ENCODE data around the gene TBXAS1. TPM values are rescaled to one million over a fixed set of nuclear protein-coding genes. Genes with fewer than 3 reads are reported as not detected.

TBXAS1 gene
- total and polyA plus RNA-seq, 4 donors: 5.5 to 24.5 (median 16.9) TPM

DNA sequence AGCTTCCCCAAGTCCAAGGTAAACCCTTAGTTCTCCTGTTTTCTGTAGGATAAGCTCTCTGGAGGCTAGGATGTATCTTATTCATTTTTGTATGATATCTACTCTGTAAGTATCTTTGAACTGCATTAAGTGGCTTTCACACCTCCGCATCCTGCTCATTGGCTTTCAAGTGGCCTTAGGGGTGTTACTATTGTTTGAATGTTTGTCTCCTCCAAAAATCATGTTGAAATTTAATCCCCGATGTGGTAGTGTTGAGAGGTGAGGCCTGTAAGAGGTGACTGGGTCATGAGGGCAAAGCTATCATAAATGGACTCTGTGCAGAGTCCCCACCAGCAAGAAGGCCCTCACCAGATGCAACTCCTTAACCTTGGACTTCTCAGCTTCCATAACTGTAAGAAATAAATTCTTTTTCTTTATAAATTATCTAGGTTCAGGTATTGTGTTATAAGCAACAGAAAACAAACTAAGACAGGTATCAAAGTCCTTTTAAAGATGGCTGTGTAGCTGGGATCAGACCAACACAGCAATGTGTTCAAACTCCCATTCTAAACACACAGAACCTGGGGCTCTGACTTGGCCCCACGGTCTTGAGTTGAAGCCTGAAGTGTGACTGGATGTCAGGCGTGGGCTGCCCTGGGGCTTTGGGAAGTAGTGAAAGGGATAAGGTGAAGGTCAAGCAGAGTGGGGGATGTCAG, 25.9 kb downstream of the TBXAS1 start:
- Histone ChIP-seq H3K4me3 (ENCODE audit: low read length in 2 of 2) (no peak overlapping the region), H3K4me1 (ENCODE audit: control insufficient read depth in 1 of 2, insufficient read depth in 2 of 2, low read length in 2 of 2) (no peaks in the 10 kb centered on the region), H3K27me3 (ENCODE audit: control insufficient read depth in 1 of 2, insufficient read depth in 2 of 2, low read length in 1 of 2) (no peaks in the 10 kb centered on the region), H3K9me3 (ENCODE audit: control insufficient read depth, low read length) (no peaks in the 10 kb centered on the region), H3K27ac (ENCODE audit: low read depth in 1 of 2, low read length in 2 of 2) (no peak overlapping the region), H3K36me3 (ENCODE audit: control insufficient read depth in 1 of 2, insufficient read depth in 2 of 2, low read length in 1 of 2) (no peaks in the 10 kb centered on the region)
- WGBS, 2 donors: 90 to 92% methylated on average over 4 of the region's 4 CpGs
- DNase-seq (no peak), ATAC-seq (ENCODE audit: low FRiP score) (no peak)
- intact Hi-C loops (cut with DNase I): no loop called here

GRCh38 chr7:139855498-139856270, 26.6 kb downstream of the TBXAS1 start:
- intact Hi-C loops (cut with DNase I): no loop called here
- DNase-seq (no peak), ATAC-seq (ENCODE audit: low FRiP score) (peak; percentile 68)
- WGBS, 2 donors: 81 to 84% methylated on average over 9 of the region's 9 CpGs
- Histone ChIP-seq H3K27ac (ENCODE audit: low read depth in 1 of 2, low read length in 2 of 2) (no peak overlapping the region), H3K4me3 (ENCODE audit: low read length in 2 of 2) (no peak overlapping the region), H3K36me3 (ENCODE audit: control insufficient read depth in 1 of 2, insufficient read depth in 2 of 2, low read length in 1 of 2) (no peaks in the 10 kb centered on the region), H3K9me3 (ENCODE audit: control insufficient read depth, low read length) (no peaks in the 10 kb centered on the region), H3K4me1 (ENCODE audit: control insufficient read depth in 1 of 2, insufficient read depth in 2 of 2, low read length in 2 of 2) (no peaks in the 10 kb centered on the region), H3K27me3 (ENCODE audit: control insufficient read depth in 1 of 2, insufficient read depth in 2 of 2, low read length in 1 of 2) (no peaks in the 10 kb centered on the region)

DNA sequence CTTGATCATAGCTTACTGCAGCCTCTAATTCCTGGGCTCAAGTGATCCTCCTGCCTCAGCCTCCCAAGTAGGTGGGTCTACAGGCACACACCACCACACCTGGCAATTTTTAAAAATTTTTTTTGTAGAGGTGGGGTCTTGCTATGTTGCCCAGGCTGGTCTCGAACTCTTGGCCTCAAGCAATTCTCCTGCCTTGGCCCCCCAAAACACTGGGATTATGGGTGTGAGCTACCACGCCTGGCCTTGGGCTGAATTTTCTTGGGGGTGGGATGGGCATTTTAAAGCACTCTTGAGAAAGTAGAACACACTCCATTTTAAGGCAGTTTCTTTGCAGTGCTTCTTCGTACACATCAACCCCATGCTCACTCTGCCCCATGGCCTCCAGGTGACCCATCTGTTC, 28.7 kb downstream of the TBXAS1 start:
- no peak for DNase-seq
- ATAC-seq (ENCODE audit: low FRiP score): no peak
- 96 to 100% methylated on average over 3 of the region's 3 CpGs for WGBS, 2 donors
- no peaks in the 10 kb centered on the region for H3K27me3 ChIP-seq (ENCODE audit: control insufficient read depth in 1 of 2, insufficient read depth in 2 of 2, low read length in 1 of 2)
- H3K27ac ChIP-seq (ENCODE audit: low read depth in 1 of 2, low read length in 2 of 2): no peak overlapping the region
- H3K4me1 ChIP-seq (ENCODE audit: control insufficient read depth in 1 of 2, insufficient read depth in 2 of 2, low read length in 2 of 2): no peaks in the 10 kb centered on the region
- intact Hi-C loops (cut with DNase I): no loop called here
- H3K9me3 ChIP-seq (ENCODE audit: control insufficient read depth, low read length): no peaks in the 10 kb centered on the region
- H3K4me3 ChIP-seq (ENCODE audit: low read length in 2 of 2): no peak overlapping the region
- H3K36me3 ChIP-seq (ENCODE audit: control insufficient read depth in 1 of 2, insufficient read depth in 2 of 2, low read length in 1 of 2): no peaks in the 10 kb centered on the region

- ATAC-seq (ENCODE audit: low FRiP score): peak; percentile 52
- no peaks in the 10 kb centered on the region for H3K36me3 ChIP-seq (ENCODE audit: control insufficient read depth in 1 of 2, insufficient read depth in 2 of 2, low read length in 1 of 2)
These were observed 31.2 kb downstream of the TBXAS1 start for GRCh38 chr7:139860090-139860775.

DNA sequence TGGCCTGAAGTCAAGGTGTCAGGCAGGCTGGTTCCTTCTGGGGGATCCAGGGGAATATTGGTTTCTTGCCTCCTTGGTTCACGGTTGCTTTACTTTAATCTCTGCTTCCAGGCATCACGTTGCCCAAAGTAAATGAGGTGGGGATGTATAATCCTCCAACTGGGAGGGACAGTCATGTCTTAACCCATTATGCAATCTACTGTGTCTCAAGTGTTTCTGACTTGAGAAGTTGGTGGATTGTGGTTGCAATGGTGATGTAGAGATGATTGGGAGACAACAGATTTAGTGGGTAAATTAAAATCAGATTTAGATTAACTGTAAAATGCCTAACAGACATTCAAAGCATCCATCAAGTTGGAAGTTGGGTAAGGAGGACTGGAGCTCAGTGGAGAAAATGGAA, 32.7 kb downstream of the TBXAS1 start:
- Histone ChIP-seq H3K27me3 (ENCODE audit: control insufficient read depth in 1 of 2, insufficient read depth in 2 of 2, low read length in 1 of 2) (no peaks in the 10 kb centered on the region), H3K27ac (ENCODE audit: low read depth in 1 of 2, low read length in 2 of 2) (no peak overlapping the region), H3K4me1 (ENCODE audit: control insufficient read depth in 1 of 2, insufficient read depth in 2 of 2, low read length in 2 of 2) (no peaks in the 10 kb centered on the region), H3K9me3 (ENCODE audit: control insufficient read depth, low read length) (no peaks in the 10 kb centered on the region), H3K4me3 (ENCODE audit: low read length in 2 of 2) (no peak overlapping the region), H3K36me3 (ENCODE audit: control insufficient read depth in 1 of 2, insufficient read depth in 2 of 2, low read length in 1 of 2) (no peaks in the 10 kb centered on the region)
- DNase-seq: no peak
- intact Hi-C loops (cut with DNase I): no loop called here
- no peak for ATAC-seq (ENCODE audit: low FRiP score)
- WGBS, 2 donors: 57 to 62% methylated on average over 2 of the region's 2 CpGs

More at GRCh38 chr7:139860090-139860775, 31.2 kb downstream of the TBXAS1 start:
- H3K9me3 ChIP-seq (ENCODE audit: control insufficient read depth, low read length): no peaks in the 10 kb centered on the region
- intact Hi-C loops (cut with DNase I): no loop called here
- no peaks in the 10 kb centered on the region for H3K4me1 ChIP-seq (ENCODE audit: control insufficient read depth in 1 of 2, insufficient read depth in 2 of 2, low read length in 2 of 2)
- no peaks in the 10 kb centered on the region for H3K27me3 ChIP-seq (ENCODE audit: control insufficient read depth in 1 of 2, insufficient read depth in 2 of 2, low read length in 1 of 2)
- 58 to 86% methylated on average over 4 of the region's 4 CpGs for WGBS, 2 donors
- H3K27ac ChIP-seq (ENCODE audit: low read depth in 1 of 2, low read length in 2 of 2): no peak overlapping the region
- peak in 1 of 2 donors; percentile 83 for DNase-seq
- no peak overlapping the region for H3K4me3 ChIP-seq (ENCODE audit: low read length in 2 of 2)

DNA sequence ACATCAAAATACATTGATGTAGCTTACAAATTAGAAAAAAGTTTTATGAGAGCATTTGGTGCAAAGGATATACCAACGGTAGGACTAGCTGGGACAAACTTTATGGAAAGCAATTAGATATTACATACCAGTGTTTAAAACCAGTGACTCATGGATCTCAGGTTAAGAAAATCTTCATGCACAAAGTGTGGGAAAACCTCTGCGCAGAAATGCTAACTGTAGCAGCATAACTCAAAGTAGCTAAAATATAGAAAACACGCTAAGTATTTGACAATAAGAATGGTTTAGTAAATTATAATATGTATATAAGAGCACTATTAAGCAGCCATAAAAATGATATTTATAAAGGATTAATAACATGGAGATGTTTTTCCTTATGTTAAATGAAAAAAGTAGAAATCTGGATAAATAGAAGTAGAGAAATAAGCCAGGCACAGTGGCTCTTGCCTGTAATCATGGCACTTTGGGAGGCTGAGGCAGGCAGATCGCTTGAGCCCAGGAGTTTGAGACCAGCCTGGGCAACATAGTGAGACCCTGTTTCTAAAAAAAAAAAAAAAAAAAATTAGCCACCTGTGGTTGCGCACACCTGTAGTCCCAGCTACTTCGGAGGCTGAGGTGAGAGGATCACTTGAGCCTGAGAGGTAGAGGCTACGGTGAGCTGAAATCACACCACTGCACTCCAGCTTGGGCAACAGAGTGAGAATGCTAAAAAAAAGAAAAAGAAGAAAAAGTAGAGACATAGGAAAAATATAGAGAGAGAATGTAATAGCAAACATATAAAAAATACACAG, 37.2 kb downstream of the TBXAS1 start:
- DNase-seq (no peak), ATAC-seq (ENCODE audit: low FRiP score) (no peak)
- Histone ChIP-seq H3K36me3 (ENCODE audit: control insufficient read depth in 1 of 2, insufficient read depth in 2 of 2, low read length in 1 of 2) (no peaks in the 10 kb centered on the region), H3K27me3 (ENCODE audit: control insufficient read depth in 1 of 2, insufficient read depth in 2 of 2, low read length in 1 of 2) (no peaks in the 10 kb centered on the region), H3K4me3 (ENCODE audit: low read length in 2 of 2) (no peak overlapping the region), H3K4me1 (ENCODE audit: control insufficient read depth in 1 of 2, insufficient read depth in 2 of 2, low read length in 2 of 2) (no peaks in the 10 kb centered on the region), H3K9me3 (ENCODE audit: control insufficient read depth, low read length) (no peaks in the 10 kb centered on the region), H3K27ac (ENCODE audit: low read depth in 1 of 2, low read length in 2 of 2) (no peak overlapping the region)
- intact Hi-C loops (cut with DNase I): no loop called here
- 90 to 98% methylated on average over 7 of the region's 7 CpGs for WGBS, 2 donors

- 93% methylated on average over 8 of the region's 8 CpGs for WGBS, 2 donors
- no peaks in the 10 kb centered on the region for H3K4me1 ChIP-seq (ENCODE audit: control insufficient read depth in 1 of 2, insufficient read depth in 2 of 2, low read length in 2 of 2)
- ATAC-seq (ENCODE audit: low FRiP score) (no peak), DNase-seq (no peak)
- H3K4me3 ChIP-seq (ENCODE audit: low read length in 2 of 2): no peak overlapping the region
- no peaks in the 10 kb centered on the region for H3K9me3 ChIP-seq (ENCODE audit: control insufficient read depth, low read length)
- H3K36me3 ChIP-seq (ENCODE audit: control insufficient read depth in 1 of 2, insufficient read depth in 2 of 2, low read length in 1 of 2): no peaks in the 10 kb centered on the region
- intact Hi-C loops (cut with DNase I): no loop called here
- H3K27ac ChIP-seq (ENCODE audit: low read depth in 1 of 2, low read length in 2 of 2): no peak overlapping the region
- H3K27me3 ChIP-seq (ENCODE audit: control insufficient read depth in 1 of 2, insufficient read depth in 2 of 2, low read length in 1 of 2): no peaks in the 10 kb centered on the region
These were observed 38.8 kb downstream of the TBXAS1 start for GRCh38 chr7:139867847-139868246.

DNA sequence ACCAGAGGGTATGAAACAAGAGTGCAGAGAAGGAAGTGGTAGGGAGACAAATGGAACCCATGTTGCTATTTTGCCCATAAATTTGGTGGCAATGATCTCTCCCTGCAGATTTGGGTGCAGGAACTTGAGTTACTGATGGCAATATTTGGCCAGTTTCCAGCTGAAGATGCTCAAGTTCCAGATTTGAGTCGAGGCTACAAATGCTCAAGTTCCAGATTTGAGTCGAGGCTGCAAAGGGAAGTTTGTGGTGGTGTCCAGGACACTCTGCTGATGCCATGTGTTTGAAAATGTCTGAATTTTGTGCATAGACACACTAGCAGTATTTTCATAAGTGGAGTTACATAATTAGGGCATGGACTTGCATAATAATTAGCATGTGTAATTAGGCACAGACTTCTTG, 40.8 kb downstream of the TBXAS1 start:
- H3K4me3 ChIP-seq (ENCODE audit: low read length in 2 of 2): no peak overlapping the region
- H3K27ac ChIP-seq (ENCODE audit: low read depth in 1 of 2, low read length in 2 of 2): no peak overlapping the region
- ATAC-seq (ENCODE audit: low FRiP score): no peak
- no peaks in the 10 kb centered on the region for H3K36me3 ChIP-seq (ENCODE audit: control insufficient read depth in 1 of 2, insufficient read depth in 2 of 2, low read length in 1 of 2)
- H3K27me3 ChIP-seq (ENCODE audit: control insufficient read depth in 1 of 2, insufficient read depth in 2 of 2, low read length in 1 of 2): no peaks in the 10 kb centered on the region
- DNase-seq: no peak
- H3K9me3 ChIP-seq (ENCODE audit: control insufficient read depth, low read length): no peaks in the 10 kb centered on the region
- intact Hi-C loops (cut with DNase I): no loop called here
- 85 to 89% methylated on average over 2 of the region's 2 CpGs for whole genome bisulfite sequencing, 2 donors
- H3K4me1 ChIP-seq (ENCODE audit: control insufficient read depth in 1 of 2, insufficient read depth in 2 of 2, low read length in 2 of 2): no peaks in the 10 kb centered on the region
